ENCODE results near the gene ZNF12. TPM values are rescaled to one million over a fixed set of nuclear protein-coding genes. Genes with fewer than 3 reads are reported as not detected.

The ZNF12 gene
- total RNA-seq, 1 donor from 2014 or later: 25.0 TPM

- ATAC-seq: no peak
- intact Hi-C loops (cut with DNase I): no loop called here
- Histone ChIP-seq H3K27me3 (no peaks in the 10 kb centered on the region), H3K9me3 (no peaks in the 10 kb centered on the region), H3K36me3 (peaks cover 76% of the 10 kb centered on the region), H3K27ac (no peak overlapping the region), H3K4me3 (no peak overlapping the region), H3K4me1 (no peaks in the 10 kb centered on the region)
- no peak for TF ChIP-seq CTCF (IDR thresholded peaks at IDR 0.05)
- DNase-seq: no peak
Observed at GRCh38 chr7:6646465-6646864, 60.3 kb downstream of the ZNF12 start.

DNA sequence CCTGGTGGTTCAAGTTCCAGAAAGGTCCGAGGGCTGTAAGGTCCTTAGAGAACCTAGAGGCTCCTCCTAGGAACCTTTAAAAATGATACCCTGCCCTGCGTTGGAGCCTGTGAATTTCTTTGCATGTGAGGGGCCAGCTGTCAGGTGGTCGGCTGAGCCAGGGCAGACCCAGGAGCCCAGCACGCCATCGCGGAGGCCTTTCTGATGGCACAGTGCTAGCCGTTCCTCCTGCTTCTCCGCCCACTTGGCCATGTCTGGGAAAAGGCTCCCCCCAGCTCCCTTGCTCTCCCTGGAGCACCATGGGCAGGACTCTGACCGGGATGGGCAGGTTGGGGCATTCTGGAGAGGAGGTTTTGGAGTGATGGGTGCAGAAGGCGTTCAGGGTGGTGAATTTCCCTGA, 62.0 kb downstream of the ZNF12 start:
- Histone ChIP-seq H3K27ac (no peak overlapping the region), H3K4me1 (peaks cover 3% of the 10 kb centered on the region), H3K27me3 (no peaks in the 10 kb centered on the region), H3K4me3 (no peak overlapping the region), H3K9me3 (no peaks in the 10 kb centered on the region), H3K36me3 (peaks cover 82% of the 10 kb centered on the region)
- DNase-seq (no peak), ATAC-seq (no peak)
- intact Hi-C loops (cut with DNase I): no loop called here
- no peak for TF ChIP-seq CTCF (IDR thresholded peaks at IDR 0.05)

GRCh38 chr7:6643915-6644625, 62.7 kb downstream of the ZNF12 start:
- Histone ChIP-seq H3K27ac (no peak overlapping the region), H3K4me1 (peaks cover 9% of the 10 kb centered on the region), H3K4me3 (no peak overlapping the region), H3K9me3 (no peaks in the 10 kb centered on the region), H3K36me3 (peaks cover 80% of the 10 kb centered on the region), H3K27me3 (no peaks in the 10 kb centered on the region)
- no peak for ATAC-seq
- DNase-seq: no peak
- no peak for TF ChIP-seq CTCF (IDR thresholded peaks at IDR 0.05)
- intact Hi-C loops (cut with DNase I): no loop called here

GRCh38 chr7:6642861-6643640, 63.7 kb downstream of the ZNF12 start:
- no peak for DNase-seq
- no peak for ATAC-seq
- Histone ChIP-seq H3K4me3 (no peak overlapping the region), H3K27ac (no peak overlapping the region), H3K4me1 (peaks cover 19% of the 10 kb centered on the region), H3K9me3 (no peaks in the 10 kb centered on the region), H3K36me3 (peaks cover 72% of the 10 kb centered on the region), H3K27me3 (no peaks in the 10 kb centered on the region)
- no peak for TF ChIP-seq CTCF (IDR thresholded peaks at IDR 0.05)
- intact Hi-C loops (cut with DNase I): no loop called here

- Histone ChIP-seq H3K36me3 (peaks cover 67% of the 10 kb centered on the region), H3K9me3 (no peaks in the 10 kb centered on the region), H3K27ac (no peak overlapping the region), H3K4me3 (no peak overlapping the region), H3K27me3 (no peaks in the 10 kb centered on the region), H3K4me1 (peaks cover 21% of the 10 kb centered on the region)
- no peak for DNase-seq
- TF ChIP-seq CTCF (IDR thresholded peaks at IDR 0.05): no peak
- no peak for ATAC-seq
- intact Hi-C loops (cut with DNase I): no loop called here
Observed at GRCh38 chr7:6642239-6642839, 64.4 kb downstream of the ZNF12 start.

Data from upper lobe of right lung (tissue), 1 donor.